Stimulated activated CD4-positive, alpha-beta T cell treated with anti-CD3 and anti-CD28 coated beads, TNF-alpha, amount 100 ng/mL, for 1 hour (primary cell): ENCODE results near the gene TK1.

ENCODE experiments used
- DNase-seq, 3 donors: peaks; one replicate each; pipeline ENCODE4 v3.0.0-alpha.2; 2020; ENCODE audit warnings: low read depth in 3 of 3, low spot score in 1 of 3

TK1 gene

GRCh38 chr17:78125138-78125913 is 61.5 kb downstream of the TK1 start:
- DNase-seq: no peak

DNA sequence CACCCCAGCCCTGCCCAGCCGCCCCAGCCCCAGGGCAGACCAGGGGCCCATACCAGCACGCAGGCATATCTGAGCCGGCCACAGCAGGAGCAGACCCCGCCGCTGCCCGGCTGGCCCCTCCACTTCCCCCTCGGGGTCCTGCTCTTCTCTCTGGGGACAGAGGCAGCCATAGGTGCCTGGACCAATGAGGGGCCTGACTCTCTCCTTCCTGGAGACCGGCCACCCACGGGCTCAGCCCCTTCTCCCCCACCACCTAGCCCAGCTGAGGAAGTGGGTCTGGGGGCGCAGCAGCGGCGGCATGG is 62.1 kb downstream of the TK1 start:
- no peak for DNase-seq
